Measurements from ENCODE around the gene ETS1. TPM values are rescaled to one million over a fixed set of nuclear protein-coding genes. Genes with fewer than 3 reads are reported as not detected.

ETS1 gene
- total RNA-seq, 1 experiment from 2014 or later = 66.4 TPM

GRCh38 chr11:128598506-128599150 lies 11.3 kb upstream of the ETS1 start:
- Histone ChIP-seq H3K9me3 (ENCODE audit: control insufficient read depth, insufficient read depth, low read depth, low read length) (no peaks in the 10 kb centered on the region), H3K36me3 (ENCODE audit: control insufficient read depth, insufficient read depth, low read length) (no peaks in the 10 kb centered on the region), H3K4me3 (ENCODE audit: low read depth in 2 of 2, low read length in 2 of 2) (no peak overlapping the region), H3K27me3 (ENCODE audit: control insufficient read depth, insufficient read depth, low read length) (peaks cover 17% of the 10 kb centered on the region), H3K27ac (ENCODE audit: low read length) (no peak overlapping the region), H3K4me1 (ENCODE audit: control insufficient read depth, insufficient read depth, low read length) (no peaks in the 10 kb centered on the region)
- TF ChIP-seq TCF7L2 (IDR thresholded peaks at IDR 0.05; ENCODE audit: low read depth, low read length) (no peak), POLR2AphosphoS5 (IDR thresholded peaks at IDR 0.05; ENCODE audit: low read depth, low read length) (no peak), CTCF (IDR thresholded peaks at IDR 0.05) (no peak), REST (IDR thresholded peaks at IDR 0.05; ENCODE audit: insufficient read depth in 1 of 2, low read depth in 2 of 2, low read length in 1 of 2) (no peak), SIN3A (IDR thresholded peaks at IDR 0.05; ENCODE audit: borderline replicate concordance, insufficient read depth, low read depth, low read length) (no peak)
- in situ Hi-C loops (cut with HindIII; ENCODE audit: low pct_unique_long_range_greater_than_20kb, low sequenced_read_pairs) (no loop called here), intact Hi-C loops (cut with micrococcal nuclease; ENCODE audit: unreplicated experiment) (no loop called here)
- ATAC-seq (no peak), DNase-seq (ENCODE audit: low read depth, low spot score) (no peak)
- CTCF ChIA-PET = interaction anchor here (0.6 kb wide), 1 partner anchor 23 kb away, joined by 3 read pairs; no protein-coding TSS in a partner anchor
- POLR2A ChIA-PET = interaction anchor here (0.6 kb wide), 1 partner anchor 355 kb away, joined by 3 read pairs; no protein-coding TSS in a partner anchor
- BruUV-seq (replicated peaks) = no TSS peak

- no TSS peak for BruUV-seq (replicated peaks)
- intact Hi-C loops (cut with micrococcal nuclease; ENCODE audit: unreplicated experiment) (no loop called here), in situ Hi-C loops (cut with HindIII; ENCODE audit: low pct_unique_long_range_greater_than_20kb, low sequenced_read_pairs) (no loop called here)
- no peak for TF ChIP-seq POLR2AphosphoS5 (IDR thresholded peaks at IDR 0.05; ENCODE audit: low read depth, low read length)
- TF ChIP-seq SIN3A (IDR thresholded peaks at IDR 0.05; ENCODE audit: borderline replicate concordance, insufficient read depth, low read depth, low read length) = no peak
- no peak for TF ChIP-seq CTCF (IDR thresholded peaks at IDR 0.05)
- TF ChIP-seq REST (IDR thresholded peaks at IDR 0.05; ENCODE audit: insufficient read depth in 1 of 2, low read depth in 2 of 2, low read length in 1 of 2) = no peak
- TF ChIP-seq TCF7L2 (IDR thresholded peaks at IDR 0.05; ENCODE audit: low read depth, low read length) = no peak
- Histone ChIP-seq H3K36me3 (ENCODE audit: control insufficient read depth, insufficient read depth, low read length) (no peaks in the 10 kb centered on the region), H3K4me1 (ENCODE audit: control insufficient read depth, insufficient read depth, low read length) (no peaks in the 10 kb centered on the region), H3K9me3 (ENCODE audit: control insufficient read depth, insufficient read depth, low read depth, low read length) (no peaks in the 10 kb centered on the region), H3K27ac (ENCODE audit: low read length) (no peak overlapping the region), H3K4me3 (ENCODE audit: low read depth in 2 of 2, low read length in 2 of 2) (no peak overlapping the region), H3K27me3 (ENCODE audit: control insufficient read depth, insufficient read depth, low read length) (peaks cover 21% of the 10 kb centered on the region)
- POLR2A ChIA-PET = interaction anchor here (0.6 kb wide), 1 partner anchor 354 kb away, joined by 3 read pairs; no protein-coding TSS in a partner anchor
- ATAC-seq = no peak
- DNase-seq (ENCODE audit: low read depth, low spot score) = no peak
- CTCF ChIA-PET = no interaction called here
These were observed 10.7 kb upstream of the ETS1 start for GRCh38 chr11:128598096-128598495.
